Karpas-422 (cell line): ENCODE data around the gene EIF5AL1. TPM values are rescaled to one million over a fixed set of nuclear protein-coding genes. Genes with fewer than 3 reads are reported as not detected.
A peak's percentile ranks its signal among the peaks of the same experiment; 100 is the strongest.

ENCODE experiments used
- DNase-seq: peaks from one replicate; pipeline ENCODE4 v3.0.0-alpha.2; 2015
- H2AFZ ChIP-seq: fragments of 200-600 bp; sonication (generic); 2 replicates; pipeline ENCODE4 v1.6.1; 2014; ENCODE audit warnings: antibody characterized with exemption, low read length, mixed read lengths
- H3K27ac ChIP-seq: fragments of 200-600 bp; sonication (generic); 2 replicates; pipeline ENCODE4 v1.5.1; 2014; ENCODE audit warnings: mild to moderate bottlenecking, low read length, moderate library complexity
- H3K27me3 ChIP-seq: fragments of 200-600 bp; sonication (generic); 2 replicates; pipeline ENCODE4 v1.6.1; 2014; ENCODE audit warnings: low read length, mixed read lengths
- H3K36me3 ChIP-seq: fragments of 200-600 bp; sonication (generic); 2 replicates; pipeline ENCODE4 v1.6.1; 2014; ENCODE audit warnings: low read length, mixed read lengths; ENCODE audit not compliant: insufficient read depth
- H3K4me1 ChIP-seq: fragments of 200-600 bp; sonication (generic); 2 replicates; pipeline ENCODE4 v1.6.1; 2014; ENCODE audit warnings: mild to moderate bottlenecking, low read length, mixed read lengths
- H3K4me2 ChIP-seq: fragments of 200-600 bp; sonication (generic); 2 replicates; pipeline ENCODE4 v1.6.1; 2014; ENCODE audit warnings: low read length, low read depth, mild to moderate bottlenecking; ENCODE audit not compliant: poor library complexity, severe bottlenecking
- H3K4me3 ChIP-seq: fragments of 200-600 bp; sonication (generic); 2 replicates; pipeline ENCODE4 v1.5.1; 2014; ENCODE audit warnings: mild to moderate bottlenecking, antibody characterized with exemption, low read length, mixed read lengths
- H3K79me2 ChIP-seq: fragments of 200-600 bp; sonication (generic); 2 replicates; pipeline ENCODE4 v1.6.1; 2014; ENCODE audit warnings: mild to moderate bottlenecking, low read length, mixed read lengths
- H3K9ac ChIP-seq: fragments of 200-600 bp; sonication (generic); 2 replicates; pipeline ENCODE4 v1.6.0; 2014; ENCODE audit warnings: low read length
- H3K9me2 ChIP-seq: fragments of 200-600 bp; sonication (generic), shearing (Covaris generic); replicated peaks from 2 replicates; pipeline ENCODE4 v1.6.0; 2014; ENCODE audit warnings: mild to moderate bottlenecking, low read length, moderate library complexity; ENCODE audit not compliant: insufficient read depth
- H3K9me3 ChIP-seq: fragments of 300-700, 200-600 bp; sonication (generic); 2 replicates; pipeline ENCODE4 v1.6.1; 2014; ENCODE audit warnings: low read length, mixed read lengths
- H4K20me1 ChIP-seq: fragments of 200-600 bp; sonication (generic); 2 replicates; pipeline ENCODE4 v1.6.1; 2014; ENCODE audit warnings: mild to moderate bottlenecking, antibody characterized with exemption, low read length, low read depth; ENCODE audit not compliant: insufficient read depth
- total RNA-seq: library from RNA; depleted of rRNA; stranded (reverse); fragments of >200 nt; shearing (Covaris generic); gene quantifications from 2 replicates; pipeline ENCODE4 v1.2.3, GENCODE V29; 2014; ENCODE audit warnings: low replicate concordance

Gene EIF5AL1
- total RNA-seq, 1 experiment from 2014 or later, result 0.11 TPM

DNA sequence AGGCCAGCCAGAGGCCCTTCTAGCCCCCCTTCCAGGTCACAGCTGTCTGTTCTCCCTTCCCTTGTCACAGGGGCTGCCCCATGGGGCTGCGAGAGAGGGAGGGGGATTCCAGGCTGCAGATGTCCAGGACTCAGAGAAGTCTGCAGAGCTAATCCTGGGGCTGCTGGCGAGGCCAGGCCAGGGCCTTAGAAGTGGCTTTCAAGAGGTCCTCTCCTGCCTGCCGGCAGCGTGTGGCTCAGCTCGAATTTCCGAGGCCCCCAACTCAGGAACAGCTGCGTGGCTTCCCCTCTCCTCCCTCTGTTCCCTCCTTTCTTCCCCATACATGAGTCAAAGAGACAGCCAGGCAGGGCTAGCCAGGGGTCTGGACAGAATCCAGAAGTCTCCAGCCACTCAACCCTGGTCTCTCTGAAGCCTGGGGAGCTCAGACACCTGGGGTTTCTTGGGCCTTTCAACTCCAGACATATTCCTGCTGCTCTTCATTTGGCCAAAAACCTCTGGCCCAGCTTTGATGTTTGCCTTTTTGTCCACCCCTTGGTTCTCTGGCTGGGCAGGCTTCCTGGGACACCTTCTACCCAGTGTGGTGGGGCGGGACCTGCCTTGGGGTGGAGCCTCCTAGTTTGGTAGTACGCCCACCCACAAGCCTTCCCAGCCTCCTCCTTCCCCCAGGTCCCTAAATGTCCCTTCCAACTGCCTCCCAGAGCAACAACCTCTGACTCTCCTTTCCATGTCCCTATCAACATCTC lies 21.8 kb upstream of the EIF5AL1 start:
- no peak overlapping the region for H3K9ac ChIP-seq

DNA sequence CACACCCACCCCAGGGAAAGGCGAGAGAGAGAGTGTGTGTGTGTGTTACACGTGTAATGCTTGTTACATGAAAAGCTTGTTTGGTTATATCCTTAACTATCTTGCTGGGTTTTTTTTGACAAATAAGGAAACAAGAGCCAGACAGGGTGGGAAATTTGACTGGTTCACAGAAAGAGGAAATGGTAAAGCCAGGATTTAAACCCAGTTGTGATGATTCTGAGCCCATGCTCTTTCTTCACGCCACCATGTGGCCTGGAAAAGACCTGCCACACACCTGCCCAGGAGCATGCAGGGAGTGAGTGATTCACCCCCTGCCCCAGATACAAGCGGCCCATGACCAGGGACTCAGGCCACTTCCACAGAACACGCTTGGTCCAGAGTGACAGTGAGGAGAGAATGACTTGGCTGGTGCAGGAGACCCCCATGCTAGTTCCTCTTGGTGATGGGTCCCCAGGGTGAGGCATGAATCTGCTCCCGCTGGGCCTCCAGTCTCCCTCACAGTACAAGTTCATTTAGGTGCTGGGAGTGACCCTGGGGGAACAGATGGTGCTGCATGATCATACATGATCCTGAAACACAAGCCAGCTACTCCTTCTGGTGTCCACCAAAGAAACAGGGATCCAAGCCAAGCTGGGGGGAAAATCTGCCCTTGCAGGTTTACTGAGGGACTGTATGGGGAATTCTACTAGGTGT lies 21.0 kb upstream of the EIF5AL1 start:
- Histone ChIP-seq H3K27me3 (no peaks in the 10 kb centered on the region), H3K79me2 (no peaks in the 10 kb centered on the region), H3K36me3 (no peaks in the 10 kb centered on the region), H2AFZ (no peak overlapping the region), H3K4me3 (no peak overlapping the region), H4K20me1 (no peaks in the 10 kb centered on the region; the same call in 1 of the 2 replicates), H3K9me2 (no peaks in the 10 kb centered on the region), H3K4me1 (peaks cover 8% of the 10 kb centered on the region), H3K9me3 (no peaks in the 10 kb centered on the region), H3K9ac (no peak overlapping the region), H3K4me2 (no peak overlapping the region), H3K27ac (no peak overlapping the region)
- DNase-seq, result peak; percentile 65

More for the DNA sequence above, 21.8 kb upstream of the EIF5AL1 start:
- Histone ChIP-seq H3K27me3 (no peaks in the 10 kb centered on the region), H3K4me1 (peaks cover 8% of the 10 kb centered on the region), H3K9me2 (no peaks in the 10 kb centered on the region), H3K27ac (no peak overlapping the region), H3K9me3 (no peaks in the 10 kb centered on the region), H4K20me1 (no peaks in the 10 kb centered on the region; the same call in 1 of the 2 replicates), H3K36me3 (no peaks in the 10 kb centered on the region), H2AFZ (no peak overlapping the region), H3K79me2 (no peaks in the 10 kb centered on the region), H3K4me2 (no peak overlapping the region), H3K4me3 (no peak overlapping the region)
- DNase-seq, result no peak

GRCh38 chr10:79492256-79492655 lies 20.1 kb upstream of the EIF5AL1 start:
- Histone ChIP-seq H3K9ac (no peak overlapping the region), H3K4me1 (peaks cover 8% of the 10 kb centered on the region), H2AFZ (no peak overlapping the region), H3K4me2 (no peak overlapping the region), H3K27me3 (no peaks in the 10 kb centered on the region), H4K20me1 (no peaks in the 10 kb centered on the region; the same call in 1 of the 2 replicates), H3K27ac (no peak overlapping the region), H3K79me2 (no peaks in the 10 kb centered on the region), H3K36me3 (no peaks in the 10 kb centered on the region), H3K9me3 (no peaks in the 10 kb centered on the region), H3K4me3 (no peak overlapping the region), H3K9me2 (no peaks in the 10 kb centered on the region)
- DNase-seq, result no peak

DNA sequence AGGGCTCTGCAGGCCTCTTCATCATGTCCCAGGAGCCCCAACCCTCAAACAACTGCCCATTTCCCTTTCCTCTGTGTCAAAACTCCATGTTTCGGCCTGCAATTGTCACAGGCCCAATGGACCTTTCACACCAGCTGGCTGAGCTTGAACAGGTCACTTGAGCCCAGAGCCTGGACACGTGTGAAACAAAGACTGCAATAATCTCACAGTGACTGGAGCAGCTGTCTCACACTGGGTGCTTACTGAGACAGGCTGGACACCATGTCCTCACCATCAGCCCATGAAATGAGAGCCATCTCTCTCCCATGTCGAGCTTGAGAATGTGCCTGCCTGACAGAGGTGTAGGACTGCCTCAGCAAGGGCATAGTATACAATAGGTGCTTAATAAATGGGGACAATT lies 19.5 kb upstream of the EIF5AL1 start:
- peaks cover 8% of the 10 kb centered on the region for H3K4me1 ChIP-seq
- H3K79me2 ChIP-seq, result no peaks in the 10 kb centered on the region
- H3K9me3 ChIP-seq, result no peaks in the 10 kb centered on the region
- H3K9ac ChIP-seq, result no peak overlapping the region
- no peaks in the 10 kb centered on the region for H3K27me3 ChIP-seq
- no peak overlapping the region for H2AFZ ChIP-seq
- H3K4me2 ChIP-seq, result no peak overlapping the region
- H4K20me1 ChIP-seq, result no peaks in the 10 kb centered on the region; the same call in 1 of the 2 replicates
- DNase-seq, result no peak
- H3K9me2 ChIP-seq, result no peaks in the 10 kb centered on the region
- H3K27ac ChIP-seq, result no peak overlapping the region
- H3K4me3 ChIP-seq, result no peak overlapping the region
- no peaks in the 10 kb centered on the region for H3K36me3 ChIP-seq

DNA sequence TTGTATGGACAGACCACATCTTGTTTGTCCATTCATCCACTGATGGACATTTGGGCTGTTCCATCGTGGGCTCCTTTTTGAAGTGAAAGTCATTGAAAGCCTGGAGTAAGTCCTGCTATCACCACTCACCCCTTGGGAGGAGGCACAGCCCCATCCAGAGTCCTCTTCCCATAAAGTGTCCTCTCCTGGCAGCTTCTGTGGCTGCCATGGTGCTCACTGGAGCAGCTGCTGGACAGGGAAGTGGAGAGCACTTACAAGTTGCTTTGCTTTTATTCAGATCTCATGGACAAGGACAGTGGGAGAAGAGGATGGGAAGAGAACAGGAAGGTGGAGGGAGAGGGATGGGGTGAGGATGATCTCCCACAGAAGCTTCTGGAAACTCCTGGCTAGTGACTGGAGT lies 18.5 kb upstream of the EIF5AL1 start:
- H2AFZ ChIP-seq, result no peak overlapping the region
- no peak overlapping the region for H3K9ac ChIP-seq
- no peaks in the 10 kb centered on the region for H3K27me3 ChIP-seq
- H3K4me1 ChIP-seq, result peaks cover 3% of the 10 kb centered on the region
- no peak overlapping the region for H3K4me2 ChIP-seq
- H3K36me3 ChIP-seq, result no peaks in the 10 kb centered on the region
- no peak for DNase-seq
- H3K9me2 ChIP-seq, result no peaks in the 10 kb centered on the region
- no peak overlapping the region for H3K4me3 ChIP-seq
- no peaks in the 10 kb centered on the region for H3K79me2 ChIP-seq
- H3K9me3 ChIP-seq, result no peaks in the 10 kb centered on the region
- no peaks in the 10 kb centered on the region for H4K20me1 ChIP-seq
- H3K27ac ChIP-seq, result no peak overlapping the region

- no peaks in the 10 kb centered on the region for H3K9me2 ChIP-seq
- H3K27ac ChIP-seq, result no peak overlapping the region
- H3K9ac ChIP-seq, result no peak overlapping the region
- no peaks in the 10 kb centered on the region for H4K20me1 ChIP-seq
- H3K4me3 ChIP-seq, result no peak overlapping the region
- H3K27me3 ChIP-seq, result no peaks in the 10 kb centered on the region
- no peaks in the 10 kb centered on the region for H3K79me2 ChIP-seq
- H2AFZ ChIP-seq, result no peak overlapping the region
- DNase-seq, result no peak
- no peaks in the 10 kb centered on the region for H3K4me1 ChIP-seq
- no peaks in the 10 kb centered on the region for H3K9me3 ChIP-seq
- no peaks in the 10 kb centered on the region for H3K36me3 ChIP-seq
- H3K4me2 ChIP-seq, result no peak overlapping the region
Observed at GRCh38 chr10:79494871-79495705, 17.2 kb upstream of the EIF5AL1 start.

DNA sequence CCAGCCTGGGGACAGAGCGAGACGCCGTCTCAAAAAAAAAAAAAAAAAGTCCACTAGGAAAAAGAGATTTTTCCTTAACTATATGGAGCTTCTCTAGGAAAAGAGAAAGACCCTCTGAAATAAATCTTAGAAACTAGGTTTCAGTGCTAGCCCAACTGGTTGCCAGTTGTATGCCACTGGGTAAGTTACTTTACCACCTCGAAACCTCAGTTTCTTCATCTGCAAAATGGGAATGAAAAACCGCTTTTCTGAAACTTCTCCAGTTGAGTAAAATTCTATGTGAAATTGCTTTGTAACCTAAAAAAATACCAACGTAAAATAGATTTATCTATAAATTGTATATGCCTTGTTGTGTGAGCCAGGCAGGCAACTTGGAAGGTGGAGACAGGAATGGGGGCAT lies 16.5 kb upstream of the EIF5AL1 start:
- Histone ChIP-seq H3K9me2 (no peaks in the 10 kb centered on the region), H3K4me1 (no peaks in the 10 kb centered on the region), H2AFZ (no peak overlapping the region), H3K9ac (no peak overlapping the region), H3K79me2 (no peaks in the 10 kb centered on the region), H3K36me3 (no peaks in the 10 kb centered on the region), H3K27me3 (no peaks in the 10 kb centered on the region), H3K4me3 (no peak overlapping the region), H3K4me2 (no peak overlapping the region), H3K27ac (no peak overlapping the region), H4K20me1 (no peaks in the 10 kb centered on the region), H3K9me3 (no peaks in the 10 kb centered on the region)
- DNase-seq, result no peak

GRCh38 chr10:79496896-79497295 lies 15.4 kb upstream of the EIF5AL1 start:
- H3K27ac ChIP-seq, result no peak overlapping the region
- H3K9me3 ChIP-seq, result no peaks in the 10 kb centered on the region
- H3K36me3 ChIP-seq, result no peaks in the 10 kb centered on the region
- H3K9ac ChIP-seq, result no peak overlapping the region
- no peaks in the 10 kb centered on the region for H3K4me1 ChIP-seq
- DNase-seq, result no peak
- no peaks in the 10 kb centered on the region for H4K20me1 ChIP-seq
- no peaks in the 10 kb centered on the region for H3K27me3 ChIP-seq
- no peak overlapping the region for H3K4me3 ChIP-seq
- H3K4me2 ChIP-seq, result no peak overlapping the region
- no peak overlapping the region for H2AFZ ChIP-seq
- no peaks in the 10 kb centered on the region for H3K9me2 ChIP-seq
- no peaks in the 10 kb centered on the region for H3K79me2 ChIP-seq
